DMS79 (cell line): Measurements from ENCODE around the gene MED12L.

Experiments
- DNase-seq: peaks from one replicate; lab custom pipeline; 2025; lab: John Stamatoyannopoulos, UW

MED12L gene

GRCh38 chr3:151086484-151087456 is 1.3 kb downstream of the MED12L start:
- DNase-seq = peak; percentile 68

GRCh38 chr3:151087648-151088047 is 2.2 kb downstream of the MED12L start:
- no peak for DNase-seq

GRCh38 chr3:151091685-151092345 is 6.4 kb downstream of the MED12L start:
- no peak for DNase-seq

GRCh38 chr3:151093148-151093547 is 7.7 kb downstream of the MED12L start:
- no peak for DNase-seq

- DNase-seq = no peak
Observed at GRCh38 chr3:151093905-151094304, 8.4 kb downstream of the MED12L start.

GRCh38 chr3:151096716-151097115 is 11.3 kb downstream of the MED12L start:
- DNase-seq = peak; percentile 82

GRCh38 chr3:151100076-151100475 is 14.6 kb downstream of the MED12L start:
- DNase-seq = no peak

GRCh38 chr3:151101270-151101969 is 16.0 kb downstream of the MED12L start:
- no peak for DNase-seq

- no peak for DNase-seq
Observed at GRCh38 chr3:151106311-151106710, 20.8 kb downstream of the MED12L start.

- no peak for DNase-seq
Observed at GRCh38 chr3:151107177-151107576, 21.7 kb downstream of the MED12L start.

- DNase-seq = no peak
Observed at GRCh38 chr3:151107701-151108100, 22.2 kb downstream of the MED12L start.

- no peak for DNase-seq
Observed at GRCh38 chr3:151109286-151109800, 23.9 kb downstream of the MED12L start.

GRCh38 chr3:151112731-151113130 is 27.3 kb downstream of the MED12L start:
- DNase-seq = no peak

GRCh38 chr3:151113343-151113742 is 27.9 kb downstream of the MED12L start:
- DNase-seq = no peak

- no peak for DNase-seq
Observed at GRCh38 chr3:151117047-151117446, 31.6 kb downstream of the MED12L start.

- DNase-seq = no peak
Observed at GRCh38 chr3:151119188-151119587, 33.7 kb downstream of the MED12L start.

- DNase-seq = no peak
Observed at GRCh38 chr3:151120409-151120808, 34.9 kb downstream of the MED12L start.

GRCh38 chr3:151121016-151121415 is 35.6 kb downstream of the MED12L start:
- DNase-seq = no peak

- DNase-seq = no peak
Observed at GRCh38 chr3:151123827-151124226, 38.4 kb downstream of the MED12L start.

GRCh38 chr3:151124476-151124875 is 39.0 kb downstream of the MED12L start:
- no peak for DNase-seq

GRCh38 chr3:151130428-151130827 is 45.0 kb downstream of the MED12L start:
- DNase-seq = no peak

GRCh38 chr3:151133175-151133574 is 47.7 kb downstream of the MED12L start:
- no peak for DNase-seq
